KOPT-K1 (cell line): ENCODE data around the gene CXCL5.

Experiments
- H3K27ac ChIP-seq: fragments of 200-600 bp; sonication (generic); 2 replicates; pipeline ENCODE4 v1.5.1; 2016; ENCODE audit warnings: antibody characterized with exemption, mild to moderate bottlenecking, low read depth, low read length; ENCODE audit not compliant: poor library complexity, severe bottlenecking
- H3K36me3 ChIP-seq: fragments of 200-600 bp; sonication (generic); 2 replicates; pipeline ENCODE4 v1.5.1; 2017; ENCODE audit warnings: antibody characterized with exemption, mild to moderate bottlenecking, low read length, moderate library complexity; ENCODE audit not compliant: insufficient read depth
- H3K9me3 ChIP-seq: fragments of 200-600 bp; sonication (generic); 2 replicates; pipeline ENCODE4 v1.5.1; 2017; ENCODE audit warnings: antibody characterized with exemption, low read length, mild to moderate bottlenecking; ENCODE audit not compliant: insufficient read depth, poor library complexity, severe bottlenecking

Gene CXCL5

DNA sequence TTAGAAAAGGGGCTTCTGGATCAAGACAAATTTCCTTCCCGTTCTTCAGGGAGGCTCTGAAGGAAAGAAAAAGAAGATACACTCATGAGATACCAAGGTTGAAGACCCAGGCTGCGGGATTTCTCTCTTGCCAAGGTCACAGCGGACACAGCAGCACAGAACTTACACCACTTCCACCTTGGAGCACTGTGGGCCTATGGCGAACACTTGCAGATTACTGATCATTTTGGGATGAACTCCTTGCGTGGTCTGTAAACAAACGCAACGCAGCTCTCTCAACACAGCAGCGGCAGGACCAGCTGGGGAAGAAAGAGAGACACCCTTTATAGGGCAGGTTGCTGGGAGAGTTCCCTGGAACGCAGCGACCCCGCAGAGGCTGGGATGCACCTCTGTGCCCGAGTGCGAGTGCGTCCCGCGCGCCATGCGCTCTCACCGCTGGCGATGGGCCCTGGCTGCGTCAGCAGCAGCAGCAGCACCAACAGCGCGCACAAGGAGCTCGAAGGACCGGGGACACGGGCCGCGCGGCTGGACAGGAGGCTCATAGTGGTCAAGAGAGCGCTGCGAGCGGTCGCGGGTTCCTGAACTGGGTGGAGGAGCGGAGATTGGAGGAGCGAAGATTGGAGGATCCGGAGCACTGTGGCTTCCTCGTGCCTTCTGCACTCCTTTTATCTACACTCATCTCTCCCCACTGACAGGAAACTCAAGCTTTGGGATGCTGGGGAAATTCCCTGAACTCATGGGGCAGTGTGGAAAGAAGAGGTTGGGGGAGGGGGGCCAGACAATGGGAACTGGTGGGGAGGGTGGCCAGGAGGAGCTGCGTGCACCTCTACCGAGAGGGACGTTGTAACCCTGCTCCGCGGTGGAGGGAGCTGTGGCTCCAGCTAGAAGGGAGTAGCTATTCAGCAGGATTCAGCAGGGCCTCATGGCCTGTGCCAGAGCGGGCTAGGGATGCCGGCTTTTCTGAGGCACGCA, at the start of gene CXCL5:
TSS of gene CXCL5 (minus strand) at position 638 of the 972 bp plus-strand sequence. CDS start at position 542, 96 bp downstream.
- Histone ChIP-seq H3K9me3 (no peaks in the 10 kb centered on the region), H3K36me3 (no peaks in the 10 kb centered on the region), H3K27ac (no peak within 1 kb of the TSS)

DNA sequence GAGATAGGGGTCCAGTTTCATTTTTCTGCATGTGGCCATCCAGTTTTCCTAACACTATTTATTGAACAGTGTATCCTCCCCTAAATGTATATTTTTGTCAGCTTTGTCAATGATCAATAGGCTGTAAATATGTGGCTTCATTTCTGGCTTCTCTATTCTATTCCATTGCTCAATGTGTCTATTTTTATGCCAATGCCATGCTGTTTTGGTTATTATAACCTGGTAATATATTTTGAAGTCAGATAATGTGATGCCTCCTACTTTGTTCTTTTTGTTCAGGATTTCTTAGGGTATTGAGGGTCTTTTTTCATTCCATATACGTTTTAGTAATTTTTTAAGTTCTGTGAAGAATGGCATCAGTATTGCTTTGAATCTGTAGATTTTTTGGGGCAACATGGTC, 48.7 kb upstream of the CXCL5 start:
- H3K9me3 ChIP-seq, result no peaks in the 10 kb centered on the region
- H3K36me3 ChIP-seq, result no peaks in the 10 kb centered on the region
- H3K27ac ChIP-seq, result no peak overlapping the region

DNA sequence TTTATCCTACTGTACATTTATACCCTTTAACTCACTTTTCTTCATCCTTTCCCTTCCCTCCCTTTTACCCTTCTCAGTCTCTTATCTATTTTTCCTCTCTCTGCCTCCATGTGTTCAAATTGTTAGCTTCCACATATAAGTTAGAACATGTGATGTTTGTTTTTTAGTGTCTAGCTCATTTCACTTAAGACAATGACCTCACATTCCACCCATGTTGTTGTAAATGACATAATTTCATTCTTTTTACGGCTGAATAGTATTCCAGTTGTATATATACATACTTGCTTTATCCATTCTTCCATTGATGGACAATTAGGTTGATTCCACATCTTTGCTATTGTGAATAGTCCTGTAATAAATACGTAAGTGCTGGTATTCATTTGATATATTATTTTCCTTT, 47.3 kb upstream of the CXCL5 start:
- no peaks in the 10 kb centered on the region for H3K9me3 ChIP-seq
- H3K27ac ChIP-seq, result no peak overlapping the region
- H3K36me3 ChIP-seq, result no peaks in the 10 kb centered on the region

GRCh38 chr4:74045247-74045646, 46.8 kb upstream of the CXCL5 start:
- Histone ChIP-seq H3K36me3 (no peaks in the 10 kb centered on the region), H3K27ac (no peak overlapping the region), H3K9me3 (no peaks in the 10 kb centered on the region)

- Histone ChIP-seq H3K36me3 (no peaks in the 10 kb centered on the region), H3K9me3 (no peaks in the 10 kb centered on the region), H3K27ac (no peak overlapping the region)
These were observed 46.2 kb upstream of the CXCL5 start for GRCh38 chr4:74044677-74045076.

GRCh38 chr4:74042681-74043080, 44.2 kb upstream of the CXCL5 start:
- Histone ChIP-seq H3K27ac (no peak overlapping the region), H3K9me3 (peaks cover 9% of the 10 kb centered on the region), H3K36me3 (no peaks in the 10 kb centered on the region)

- H3K27ac ChIP-seq, result no peak overlapping the region
- H3K9me3 ChIP-seq, result peaks cover 9% of the 10 kb centered on the region
- no peaks in the 10 kb centered on the region for H3K36me3 ChIP-seq
These were observed 42.9 kb upstream of the CXCL5 start for GRCh38 chr4:74041418-74041817.

- Histone ChIP-seq H3K27ac (no peak overlapping the region), H3K36me3 (no peaks in the 10 kb centered on the region), H3K9me3 (peaks cover 9% of the 10 kb centered on the region)
These were observed 40.9 kb upstream of the CXCL5 start for GRCh38 chr4:74039315-74039763.

DNA sequence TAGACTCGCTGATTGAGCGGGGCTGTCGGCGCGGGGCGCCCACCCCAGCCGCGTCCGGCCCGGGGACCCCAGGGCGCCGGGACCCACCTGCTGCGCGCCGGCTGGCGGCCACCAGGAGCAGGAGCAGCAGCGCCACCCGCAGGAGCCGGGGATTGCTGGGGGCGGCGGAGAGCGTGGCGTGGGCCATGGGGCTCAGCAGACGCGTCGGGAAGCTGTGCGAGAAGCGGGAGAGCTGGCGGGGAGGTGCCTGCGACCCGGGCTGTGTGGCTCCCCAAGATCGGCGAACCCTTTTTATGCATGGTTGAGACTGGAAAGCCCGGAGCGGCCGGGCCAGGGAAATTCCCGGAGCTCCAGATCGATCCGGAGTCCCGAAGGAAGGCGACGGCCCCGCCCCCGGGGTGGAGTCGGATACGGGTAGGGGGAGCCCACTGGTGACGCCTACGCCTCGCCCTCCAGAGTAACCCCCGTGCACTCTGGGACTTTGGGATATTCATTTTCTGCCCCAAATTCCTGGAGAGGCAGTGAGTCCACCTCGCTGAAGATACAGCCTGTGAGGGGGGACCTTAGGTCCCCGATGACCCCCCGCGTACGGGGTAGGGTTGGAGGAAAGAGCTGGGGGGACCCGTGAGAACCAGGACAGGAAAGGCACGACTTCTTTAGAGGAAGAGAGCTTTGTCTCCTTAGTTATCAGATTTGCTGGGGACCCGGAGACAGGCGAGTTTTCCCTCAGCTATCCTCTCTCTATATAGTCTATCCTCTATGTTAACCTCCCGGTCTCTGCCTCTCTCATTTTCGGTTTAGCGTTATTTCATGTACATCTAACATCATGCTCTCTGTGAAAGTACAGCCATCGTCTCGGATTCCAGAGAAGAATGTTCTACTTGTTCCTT, 40.2 kb upstream of the CXCL5 start, which contains the start of gene CXCL3:
TSS of gene CXCL3 (minus strand) at position 265 of the 890 bp plus-strand sequence. CDS start at position 187, 78 bp downstream.
- H3K36me3 ChIP-seq, result no peaks in the 10 kb centered on the region
- H3K9me3 ChIP-seq, result peaks cover 9% of the 10 kb centered on the region
- H3K27ac ChIP-seq, result no peak within 1 kb of the TSS

DNA sequence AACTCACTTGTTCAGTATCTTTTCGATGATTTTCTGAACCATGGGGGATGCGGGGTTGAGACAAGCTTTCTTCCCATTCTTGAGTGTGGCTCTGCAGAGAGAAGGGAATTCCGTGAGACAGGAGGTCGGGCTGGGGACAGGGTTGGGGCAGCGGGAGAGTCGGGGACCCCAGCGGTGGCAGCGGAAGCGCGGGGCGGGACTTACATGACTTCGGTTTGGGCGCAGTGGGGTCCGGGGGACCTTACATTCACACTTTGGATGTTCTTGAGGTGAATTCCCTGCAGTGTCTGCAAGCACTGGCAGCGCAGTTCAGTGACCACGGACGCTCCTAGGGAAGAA, 39.6 kb upstream of the CXCL5 start:
- Histone ChIP-seq H3K36me3 (no peaks in the 10 kb centered on the region), H3K9me3 (peaks cover 9% of the 10 kb centered on the region), H3K27ac (no peak overlapping the region)

GRCh38 chr4:74037076-74037955, 38.8 kb upstream of the CXCL5 start:
- Histone ChIP-seq H3K9me3 (peaks cover 9% of the 10 kb centered on the region), H3K36me3 (no peaks in the 10 kb centered on the region), H3K27ac (no peak overlapping the region)

- Histone ChIP-seq H3K9me3 (peaks cover 4% of the 10 kb centered on the region), H3K27ac (no peak overlapping the region), H3K36me3 (no peaks in the 10 kb centered on the region)
These were observed 35.3 kb upstream of the CXCL5 start for GRCh38 chr4:74033739-74034138.

- Histone ChIP-seq H3K27ac (no peak overlapping the region), H3K36me3 (no peaks in the 10 kb centered on the region), H3K9me3 (no peaks in the 10 kb centered on the region)
These were observed 33.6 kb upstream of the CXCL5 start for GRCh38 chr4:74032064-74032463.

- Histone ChIP-seq H3K36me3 (no peaks in the 10 kb centered on the region), H3K9me3 (no peaks in the 10 kb centered on the region), H3K27ac (no peak overlapping the region)
These were observed 33.1 kb upstream of the CXCL5 start for GRCh38 chr4:74031576-74031975.
